ENCODE data around the gene PSMB3.

PSMB3 gene

DNA sequence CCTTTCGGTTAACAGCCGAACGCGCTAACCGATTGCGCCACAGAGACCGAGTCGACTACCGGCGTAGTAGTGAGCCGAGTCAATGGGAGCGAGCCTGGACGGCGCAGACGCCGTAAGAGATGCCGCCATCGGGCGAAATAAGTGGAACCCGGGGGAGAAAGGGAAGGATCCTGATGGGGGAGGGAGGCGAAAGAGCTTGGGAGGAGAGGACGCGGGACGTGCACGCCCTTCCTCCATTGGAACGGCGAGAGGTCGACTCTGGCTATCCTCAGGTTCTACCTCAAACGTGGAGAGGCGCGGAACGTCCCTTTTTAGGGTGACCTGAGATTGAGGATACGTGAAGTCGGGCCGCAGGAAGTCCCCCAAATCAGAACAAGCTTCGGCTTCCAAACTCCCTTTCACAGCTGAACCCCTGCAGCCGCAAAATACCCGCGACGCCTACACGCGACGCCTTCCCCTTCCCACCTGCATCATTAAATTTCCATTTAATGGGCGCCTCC is 683 bp upstream of the PSMB3 start (continued):
- TF ChIP-seq, protein P1, sequence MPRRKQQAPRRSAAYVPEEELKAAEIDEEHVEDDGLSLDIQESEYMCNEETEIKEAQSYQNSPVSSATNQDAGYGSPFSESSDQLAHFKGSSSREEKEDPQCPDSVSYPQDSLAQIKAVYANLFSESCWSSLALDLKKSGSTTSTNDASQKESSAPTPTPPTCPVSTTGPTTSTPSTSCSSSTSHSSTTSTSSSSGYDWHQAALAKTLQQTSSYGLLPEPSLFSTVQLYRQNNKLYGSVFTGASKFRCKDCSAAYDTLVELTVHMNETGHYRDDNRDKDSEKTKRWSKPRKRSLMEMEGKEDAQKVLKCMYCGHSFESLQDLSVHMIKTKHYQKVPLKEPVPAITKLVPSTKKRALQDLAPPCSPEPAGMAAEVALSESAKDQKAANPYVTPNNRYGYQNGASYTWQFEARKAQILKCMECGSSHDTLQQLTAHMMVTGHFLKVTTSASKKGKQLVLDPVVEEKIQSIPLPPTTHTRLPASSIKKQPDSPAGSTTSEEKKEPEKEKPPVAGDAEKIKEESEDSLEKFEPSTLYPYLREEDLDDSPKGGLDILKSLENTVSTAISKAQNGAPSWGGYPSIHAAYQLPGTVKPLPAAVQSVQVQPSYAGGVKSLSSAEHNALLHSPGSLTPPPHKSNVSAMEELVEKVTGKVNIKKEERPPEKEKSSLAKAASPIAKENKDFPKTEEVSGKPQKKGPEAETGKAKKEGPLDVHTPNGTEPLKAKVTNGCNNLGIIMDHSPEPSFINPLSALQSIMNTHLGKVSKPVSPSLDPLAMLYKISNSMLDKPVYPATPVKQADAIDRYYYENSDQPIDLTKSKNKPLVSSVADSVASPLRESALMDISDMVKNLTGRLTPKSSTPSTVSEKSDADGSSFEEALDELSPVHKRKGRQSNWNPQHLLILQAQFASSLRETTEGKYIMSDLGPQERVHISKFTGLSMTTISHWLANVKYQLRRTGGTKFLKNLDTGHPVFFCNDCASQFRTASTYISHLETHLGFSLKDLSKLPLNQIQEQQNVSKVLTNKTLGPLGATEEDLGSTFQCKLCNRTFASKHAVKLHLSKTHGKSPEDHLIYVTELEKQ (tag by site-specific recombination; IDR thresholded peaks at IDR 0.05; ENCODE audit: borderline replicate concordance), result no peak
- no peak for TF ChIP-seq ZNF37A (tag by site-specific recombination; IDR thresholded peaks at IDR 0.05)
- no peak for TF ChIP-seq ZNF514 (tag by site-specific recombination; IDR thresholded peaks at IDR 0.05)
- TF ChIP-seq ZNF707 (tag by site-specific recombination; IDR thresholded peaks at IDR 0.05), result no peak
- TF ChIP-seq ZNF501 (tag by site-specific recombination; IDR thresholded peaks at IDR 0.05), result peak; percentile 88
- TF ChIP-seq ZNF76 (tag by site-specific recombination; IDR thresholded peaks at IDR 0.05; ENCODE audit: borderline replicate concordance, low read depth), result peak; percentile 50; the same call in 1 of the 2 replicates
- no peak for TF ChIP-seq ZNF768 (tag by site-specific recombination; IDR thresholded peaks at IDR 0.05)
- TF ChIP-seq ZNF654 (tag by site-specific recombination; IDR thresholded peaks at IDR 0.05; ENCODE audit: low read depth), result no peak
- TF ChIP-seq ZBTB21 (tag by site-specific recombination; IDR thresholded peaks at IDR 0.05), result peak; percentile 44; the same call in 1 of the 2 replicates
- peak; percentile 74; the same call in 1 of the 2 replicates for TF ChIP-seq ZBTB17 (tag by site-specific recombination; IDR thresholded peaks at IDR 0.05)
- no peak for TF ChIP-seq ZNF350 (tag by site-specific recombination; IDR thresholded peaks at IDR 0.05)
- peak; percentile 74; the same call in 1 of the 2 replicates for TF ChIP-seq GLIS2 (tag by site-specific recombination; IDR thresholded peaks at IDR 0.05)
- TF ChIP-seq, protein P2, sequence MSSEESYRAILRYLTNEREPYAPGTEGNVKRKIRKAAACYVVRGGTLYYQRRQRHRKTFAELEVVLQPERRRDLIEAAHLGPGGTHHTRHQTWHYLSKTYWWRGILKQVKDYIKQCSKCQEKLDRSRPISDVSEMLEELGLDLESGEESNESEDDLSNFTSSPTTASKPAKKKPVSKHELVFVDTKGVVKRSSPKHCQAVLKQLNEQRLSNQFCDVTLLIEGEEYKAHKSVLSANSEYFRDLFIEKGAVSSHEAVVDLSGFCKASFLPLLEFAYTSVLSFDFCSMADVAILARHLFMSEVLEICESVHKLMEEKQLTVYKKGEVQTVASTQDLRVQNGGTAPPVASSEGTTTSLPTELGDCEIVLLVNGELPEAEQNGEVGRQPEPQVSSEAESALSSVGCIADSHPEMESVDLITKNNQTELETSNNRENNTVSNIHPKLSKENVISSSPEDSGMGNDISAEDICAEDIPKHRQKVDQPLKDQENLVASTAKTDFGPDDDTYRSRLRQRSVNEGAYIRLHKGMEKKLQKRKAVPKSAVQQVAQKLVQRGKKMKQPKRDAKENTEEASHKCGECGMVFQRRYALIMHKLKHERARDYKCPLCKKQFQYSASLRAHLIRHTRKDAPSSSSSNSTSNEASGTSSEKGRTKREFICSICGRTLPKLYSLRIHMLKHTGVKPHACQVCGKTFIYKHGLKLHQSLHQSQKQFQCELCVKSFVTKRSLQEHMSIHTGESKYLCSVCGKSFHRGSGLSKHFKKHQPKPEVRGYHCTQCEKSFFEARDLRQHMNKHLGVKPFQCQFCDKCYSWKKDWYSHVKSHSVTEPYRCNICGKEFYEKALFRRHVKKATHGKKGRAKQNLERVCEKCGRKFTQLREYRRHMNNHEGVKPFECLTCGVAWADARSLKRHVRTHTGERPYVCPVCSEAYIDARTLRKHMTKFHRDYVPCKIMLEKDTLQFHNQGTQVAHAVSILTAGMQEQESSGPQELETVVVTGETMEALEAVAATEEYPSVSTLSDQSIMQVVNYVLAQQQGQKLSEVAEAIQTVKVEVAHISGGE (tag by site-specific recombination; conservative IDR thresholded peaks at IDR 0.05; ENCODE audit: low read depth), result no peak
- TF ChIP-seq, protein P3, sequence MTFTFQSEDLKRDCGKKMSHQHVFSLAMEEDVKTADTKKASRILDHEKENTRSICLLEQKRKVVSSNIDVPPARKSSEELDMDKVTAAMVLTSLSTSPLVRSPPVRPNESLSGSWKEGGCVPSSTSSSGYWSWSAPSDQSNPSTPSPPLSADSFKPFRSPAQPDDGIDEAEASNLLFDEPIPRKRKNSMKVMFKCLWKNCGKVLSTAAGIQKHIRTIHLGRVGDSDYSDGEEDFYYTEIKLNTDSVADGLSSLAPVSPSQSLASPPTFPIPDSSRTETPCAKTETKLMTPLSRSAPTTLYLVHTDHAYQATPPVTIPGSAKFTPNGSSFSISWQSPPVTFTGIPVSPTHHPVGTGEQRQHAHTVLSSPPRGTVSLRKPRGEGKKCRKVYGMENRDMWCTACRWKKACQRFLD (tag by site-specific recombination; IDR thresholded peaks at IDR 0.05), result no peak
- no peak for TF ChIP-seq ZNF175 (tag by site-specific recombination; IDR thresholded peaks at IDR 0.05)
- TF ChIP-seq ZNF843 (tag by site-specific recombination; IDR thresholded peaks at IDR 0.05), result peak; percentile 55; the same call in 1 of the 2 replicates
- no peak for TF ChIP-seq ZNF354C (tag by site-specific recombination; IDR thresholded peaks at IDR 0.05; ENCODE audit: borderline replicate concordance, low read depth)
- TF ChIP-seq, protein P4, sequence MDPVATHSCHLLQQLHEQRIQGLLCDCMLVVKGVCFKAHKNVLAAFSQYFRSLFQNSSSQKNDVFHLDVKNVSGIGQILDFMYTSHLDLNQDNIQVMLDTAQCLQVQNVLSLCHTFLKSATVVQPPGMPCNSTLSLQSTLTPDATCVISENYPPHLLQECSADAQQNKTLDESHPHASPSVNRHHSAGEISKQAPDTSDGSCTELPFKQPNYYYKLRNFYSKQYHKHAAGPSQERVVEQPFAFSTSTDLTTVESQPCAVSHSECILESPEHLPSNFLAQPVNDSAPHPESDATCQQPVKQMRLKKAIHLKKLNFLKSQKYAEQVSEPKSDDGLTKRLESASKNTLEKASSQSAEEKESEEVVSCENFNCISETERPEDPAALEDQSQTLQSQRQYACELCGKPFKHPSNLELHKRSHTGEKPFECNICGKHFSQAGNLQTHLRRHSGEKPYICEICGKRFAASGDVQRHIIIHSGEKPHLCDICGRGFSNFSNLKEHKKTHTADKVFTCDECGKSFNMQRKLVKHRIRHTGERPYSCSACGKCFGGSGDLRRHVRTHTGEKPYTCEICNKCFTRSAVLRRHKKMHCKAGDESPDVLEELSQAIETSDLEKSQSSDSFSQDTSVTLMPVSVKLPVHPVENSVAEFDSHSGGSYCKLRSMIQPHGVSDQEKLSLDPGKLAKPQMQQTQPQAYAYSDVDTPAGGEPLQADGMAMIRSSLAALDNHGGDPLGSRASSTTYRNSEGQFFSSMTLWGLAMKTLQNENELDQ (tag by site-specific recombination; IDR thresholded peaks at IDR 0.05; ENCODE audit: low read depth), result no peak
- no peak for TF ChIP-seq ZNF548 (tag by site-specific recombination; IDR thresholded peaks at IDR 0.05)
- TF ChIP-seq ZBTB7A (tag by site-specific recombination; IDR thresholded peaks at IDR 0.05; ENCODE audit: low read depth), result peak; percentile 54; the same call in 1 of the 2 replicates
- peak; percentile 61 for TF ChIP-seq GLIS1 (tag by site-specific recombination; IDR thresholded peaks at IDR 0.05)
- TF ChIP-seq, protein P5, sequence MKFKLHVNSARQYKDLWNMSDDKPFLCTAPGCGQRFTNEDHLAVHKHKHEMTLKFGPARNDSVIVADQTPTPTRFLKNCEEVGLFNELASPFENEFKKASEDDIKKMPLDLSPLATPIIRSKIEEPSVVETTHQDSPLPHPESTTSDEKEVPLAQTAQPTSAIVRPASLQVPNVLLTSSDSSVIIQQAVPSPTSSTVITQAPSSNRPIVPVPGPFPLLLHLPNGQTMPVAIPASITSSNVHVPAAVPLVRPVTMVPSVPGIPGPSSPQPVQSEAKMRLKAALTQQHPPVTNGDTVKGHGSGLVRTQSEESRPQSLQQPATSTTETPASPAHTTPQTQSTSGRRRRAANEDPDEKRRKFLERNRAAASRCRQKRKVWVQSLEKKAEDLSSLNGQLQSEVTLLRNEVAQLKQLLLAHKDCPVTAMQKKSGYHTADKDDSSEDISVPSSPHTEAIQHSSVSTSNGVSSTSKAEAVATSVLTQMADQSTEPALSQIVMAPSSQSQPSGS (tag by site-specific recombination; IDR thresholded peaks at IDR 0.05; ENCODE audit: low read depth), result no peak
- no peak for TF ChIP-seq ZNF433 (tag by site-specific recombination; IDR thresholded peaks at IDR 0.05; ENCODE audit: low read depth)
- no peak for TF ChIP-seq ZNF585B (tag by site-specific recombination; IDR thresholded peaks at IDR 0.05)
- TF ChIP-seq ZNF658 (tag by site-specific recombination; IDR thresholded peaks at IDR 0.05), result no peak
- TF ChIP-seq ZNF621 (tag by site-specific recombination; IDR thresholded peaks at IDR 0.05), result no peak
- TF ChIP-seq ZNF24 (tag by site-specific recombination; IDR thresholded peaks at IDR 0.05), result 0 out of 2 replicates have a peak, but pooled peaks have one; percentile 61
- TF ChIP-seq ZNF423 (tag by site-specific recombination; IDR thresholded peaks at IDR 0.05), result peak; percentile 43; the same call in 1 of the 2 replicates
- no peak; the same call in 1 of the 2 replicates for TF ChIP-seq ZNF335 (tag by site-specific recombination; conservative IDR thresholded peaks at IDR 0.05)
- peak; percentile 59 for TF ChIP-seq ZIC2 (tag by site-specific recombination; IDR thresholded peaks at IDR 0.05)

Data from HEK293 (cell line).